ENCODE results near the gene FETUB. TPM values are rescaled to one million over a fixed set of nuclear protein-coding genes. Genes with fewer than 3 reads are reported as not detected.
A peak's percentile ranks its signal among the peaks of the same experiment; 100 is the strongest.

FETUB gene
- total and polyA plus RNA-seq, 7 donors: 0.46 TPM; not detected in 6

DNA sequence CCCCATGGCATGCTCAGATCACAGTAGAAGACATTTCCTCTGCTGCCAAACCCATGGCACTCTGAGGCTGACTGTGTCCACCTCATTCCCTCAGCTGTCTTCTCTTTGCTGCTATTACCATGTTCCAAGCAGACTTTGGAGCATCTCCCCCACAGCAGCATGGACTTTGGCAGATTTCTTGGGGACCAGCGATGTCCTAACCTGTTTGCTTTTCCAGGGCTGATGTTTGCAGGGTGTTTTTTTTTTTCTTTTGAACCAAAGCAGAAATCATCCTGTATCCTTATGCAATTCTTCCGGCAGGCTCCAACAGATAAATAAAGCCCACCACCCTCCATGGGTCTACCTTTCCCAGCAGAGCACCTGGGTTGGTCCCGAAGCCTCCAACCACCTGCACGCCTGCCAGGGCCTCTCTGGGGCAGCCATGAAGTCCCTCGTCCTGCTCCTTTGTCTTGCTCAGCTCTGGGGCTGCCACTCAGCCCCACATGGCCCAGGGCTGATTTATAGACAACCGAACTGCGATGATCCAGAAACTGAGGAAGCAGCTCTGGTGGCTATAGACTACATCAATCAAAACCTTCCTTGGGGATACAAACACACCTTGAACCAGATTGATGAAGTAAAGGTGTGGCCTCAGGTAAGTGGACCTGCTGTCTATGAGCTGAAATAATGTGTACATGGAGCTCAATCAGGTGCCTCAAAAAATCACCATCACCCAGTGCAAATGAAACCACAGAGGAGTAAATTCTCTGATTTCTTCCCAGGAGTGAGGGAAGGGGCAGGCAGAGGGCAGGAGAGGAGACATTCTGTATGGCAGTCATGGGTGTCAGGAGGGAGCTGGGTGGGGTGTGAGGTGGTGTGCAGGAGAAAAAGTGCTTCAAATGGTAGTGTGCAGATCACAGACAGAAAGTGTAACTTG is 27.2 kb upstream of the FETUB start, which contains the start of gene AHSG:
AHSG (plus strand) TSS at position 340 of the 916 bp plus-strand sequence; CDS start at position 422, 82 bp downstream.
- Histone ChIP-seq H3K9me3 (no peaks in the 10 kb centered on the region), H3K4me3 (no peak within 1 kb of the TSS), H3K27me3 (peaks cover 0 to 19% (median 0%) of the 10 kb centered on the region in 3 donors), H3K36me3 (no peaks in the 10 kb centered on the region), H3K4me1 (peaks cover 0 to 10% (median 8%) of the 10 kb centered on the region in 4 donors), H3K27ac (no peak within 1 kb of the TSS)
- 84 to 91% methylated on average over 7 of the region's 7 CpGs for WGBS, 2 donors
- intact Hi-C loops (cut with DNase I): no loop called here
- TF ChIP-seq, protein P1, sequence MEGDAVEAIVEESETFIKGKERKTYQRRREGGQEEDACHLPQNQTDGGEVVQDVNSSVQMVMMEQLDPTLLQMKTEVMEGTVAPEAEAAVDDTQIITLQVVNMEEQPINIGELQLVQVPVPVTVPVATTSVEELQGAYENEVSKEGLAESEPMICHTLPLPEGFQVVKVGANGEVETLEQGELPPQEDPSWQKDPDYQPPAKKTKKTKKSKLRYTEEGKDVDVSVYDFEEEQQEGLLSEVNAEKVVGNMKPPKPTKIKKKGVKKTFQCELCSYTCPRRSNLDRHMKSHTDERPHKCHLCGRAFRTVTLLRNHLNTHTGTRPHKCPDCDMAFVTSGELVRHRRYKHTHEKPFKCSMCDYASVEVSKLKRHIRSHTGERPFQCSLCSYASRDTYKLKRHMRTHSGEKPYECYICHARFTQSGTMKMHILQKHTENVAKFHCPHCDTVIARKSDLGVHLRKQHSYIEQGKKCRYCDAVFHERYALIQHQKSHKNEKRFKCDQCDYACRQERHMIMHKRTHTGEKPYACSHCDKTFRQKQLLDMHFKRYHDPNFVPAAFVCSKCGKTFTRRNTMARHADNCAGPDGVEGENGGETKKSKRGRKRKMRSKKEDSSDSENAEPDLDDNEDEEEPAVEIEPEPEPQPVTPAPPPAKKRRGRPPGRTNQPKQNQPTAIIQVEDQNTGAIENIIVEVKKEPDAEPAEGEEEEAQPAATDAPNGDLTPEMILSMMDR (IDR thresholded peaks at IDR 0.05): no peak
- no peak for TF ChIP-seq POLR2AphosphoS5 (IDR thresholded peaks at IDR 0.05)
- no peak for TF ChIP-seq POLR2A (IDR thresholded peaks at IDR 0.05)
- no peak for TF ChIP-seq EP300 (IDR thresholded peaks at IDR 0.05)
- no peak for DNase-seq

DNA sequence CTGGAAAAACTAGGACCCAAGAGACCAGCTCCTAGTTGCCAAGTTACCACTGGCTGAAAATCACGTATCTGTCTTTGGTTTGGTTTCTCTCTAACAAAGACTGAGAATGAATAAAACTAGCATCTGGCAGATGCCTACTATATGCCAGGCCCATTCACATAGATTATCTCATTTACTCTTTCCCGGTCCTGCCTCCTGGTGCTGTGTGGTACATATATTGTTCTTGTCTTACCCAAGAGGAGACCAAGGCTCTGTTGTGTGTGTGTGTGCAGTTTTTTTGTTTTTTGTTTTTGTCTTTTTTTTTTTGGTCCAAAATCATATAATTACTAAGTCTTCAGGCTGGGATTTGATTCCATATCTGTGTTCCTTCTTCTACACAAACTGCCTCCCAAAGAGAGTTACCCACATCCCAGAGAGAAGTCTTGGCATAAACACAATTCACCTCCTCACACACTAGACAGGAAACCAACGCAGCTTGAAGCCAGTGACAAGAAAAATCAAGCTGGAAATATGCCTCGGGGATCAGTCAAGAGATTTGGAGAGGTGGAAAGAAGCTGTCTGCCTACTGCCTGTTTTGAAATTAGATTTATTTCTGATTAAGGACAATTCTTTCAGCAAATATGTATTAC is 26.4 kb upstream of the FETUB start:
- Histone ChIP-seq H3K4me3 (no peak overlapping the region), H3K36me3 (no peaks in the 10 kb centered on the region), H3K4me1 (peaks cover 0 to 10% (median 8%) of the 10 kb centered on the region in 4 donors), H3K27ac (no peak overlapping the region), H3K27me3 (peaks cover 0 to 27% (median 0%) of the 10 kb centered on the region in 3 donors), H3K9me3 (no peaks in the 10 kb centered on the region)
- WGBS, 2 donors: 62 to 72% methylated on average over 4 of the region's 4 CpGs
- intact Hi-C loops (cut with DNase I): loop anchor here (2.0 kb wide), 2 partner anchors 207 to 1101 kb away; no protein-coding TSS in a partner anchor
- TF ChIP-seq EP300 (IDR thresholded peaks at IDR 0.05) (no peak), POLR2A (IDR thresholded peaks at IDR 0.05) (no peak), POLR2AphosphoS5 (IDR thresholded peaks at IDR 0.05) (no peak)
- TF ChIP-seq, protein P1 (IDR thresholded peaks at IDR 0.05): no peak
- DNase-seq: no peak

DNA sequence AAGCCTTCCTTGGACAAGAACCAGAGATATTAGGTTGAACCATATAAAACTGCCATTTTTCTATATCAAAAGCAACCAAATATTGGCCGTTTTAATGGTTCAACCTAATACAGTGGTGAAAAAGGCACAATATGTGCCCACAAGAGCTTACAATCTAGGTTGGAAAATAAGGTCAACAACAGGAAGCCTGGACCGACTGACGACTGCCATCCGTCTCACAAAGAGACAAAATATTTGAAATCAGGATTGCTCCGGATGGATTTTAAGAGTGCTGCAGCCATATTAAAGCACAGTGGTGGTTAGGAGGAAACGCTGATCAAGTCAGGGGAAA is 26.0 kb upstream of the FETUB start:
- DNase-seq: no peak
- Histone ChIP-seq H3K9me3 (no peaks in the 10 kb centered on the region), H3K36me3 (no peaks in the 10 kb centered on the region), H3K4me1 (peaks cover 0 to 10% (median 8%) of the 10 kb centered on the region in 4 donors), H3K27ac (no peak overlapping the region), H3K4me3 (no peak overlapping the region), H3K27me3 (peaks cover 0 to 27% (median 0%) of the 10 kb centered on the region in 3 donors)
- TF ChIP-seq, protein P1 (IDR thresholded peaks at IDR 0.05): no peak
- TF ChIP-seq EP300 (IDR thresholded peaks at IDR 0.05): no peak
- no peak for TF ChIP-seq POLR2A (IDR thresholded peaks at IDR 0.05)
- TF ChIP-seq POLR2AphosphoS5 (IDR thresholded peaks at IDR 0.05): no peak
- intact Hi-C loops (cut with DNase I): loop anchor here (2.0 kb wide), 2 partner anchors 207 to 1101 kb away; no protein-coding TSS in a partner anchor
- WGBS, 2 donors: 52 to 54% methylated on average over 6 of the region's 6 CpGs

DNA sequence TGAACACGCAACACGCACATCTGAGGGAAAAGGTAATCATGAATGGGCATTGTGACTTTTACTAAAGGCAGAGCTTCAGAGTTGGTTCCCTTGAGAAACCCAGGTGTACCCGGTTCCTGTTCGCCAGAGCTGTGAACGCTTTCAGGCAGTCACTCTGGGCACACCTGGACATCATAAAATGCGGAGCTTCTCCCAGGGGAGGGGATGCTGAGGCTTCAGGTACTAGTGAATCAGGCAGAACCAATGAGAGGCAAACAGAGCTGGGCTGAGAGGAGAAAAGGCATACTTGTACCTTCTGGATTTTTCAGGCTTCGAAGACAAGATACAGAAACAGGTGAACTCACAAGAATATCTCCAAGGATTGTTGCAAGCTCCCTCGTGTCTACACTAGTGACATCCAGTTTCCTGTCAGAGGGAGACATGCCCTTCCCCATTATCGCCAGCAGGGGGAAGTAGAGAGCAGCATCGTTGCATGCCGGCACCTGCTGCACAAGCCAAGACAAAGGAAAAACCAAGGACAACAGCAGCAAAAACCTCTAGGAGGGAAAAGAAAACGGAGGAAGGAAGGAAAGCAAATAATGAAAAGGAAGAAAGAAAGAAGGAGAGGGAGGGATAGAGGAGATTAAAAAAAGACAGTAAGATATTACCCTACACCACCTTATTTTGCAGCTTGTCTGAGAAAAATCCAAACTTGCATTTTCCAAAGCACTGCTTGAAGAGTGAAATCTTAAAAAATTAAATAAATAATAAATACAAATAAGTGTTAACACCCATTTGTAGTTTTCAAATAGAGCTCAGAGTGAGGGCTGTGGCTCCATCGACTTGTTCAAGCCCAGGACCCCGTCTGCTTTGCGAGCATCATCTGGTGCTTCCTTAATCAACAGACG is 25.4 kb upstream of the FETUB start:
- DNase-seq: peak; percentile 77
- Histone ChIP-seq H3K27ac (no peak overlapping the region), H3K27me3 (peaks cover 0 to 27% (median 0%) of the 10 kb centered on the region in 3 donors), H3K36me3 (no peaks in the 10 kb centered on the region), H3K4me3 (no peak overlapping the region), H3K4me1 (peaks cover 0 to 10% (median 8%) of the 10 kb centered on the region in 4 donors), H3K9me3 (no peaks in the 10 kb centered on the region)
- WGBS, 2 donors: 28 to 32% methylated on average over 16 of the region's 16 CpGs
- intact Hi-C loops (cut with DNase I): loop anchor here (2.0 to 5.0 kb wide), 4 partner anchors 206 to 1100 kb away; no protein-coding TSS in a partner anchor
- TF ChIP-seq POLR2A (IDR thresholded peaks at IDR 0.05): no peak
- TF ChIP-seq, protein P1 (IDR thresholded peaks at IDR 0.05): peak; percentile 73 to 97 (median 88)

Measured in sigmoid colon (tissue), 7 donors.